GM21717 (cell line): ENCODE measurements around the gene PMM2.
"Not testable (repeated sequence)": the region's sequence is repeated elsewhere in the genome, so short reads cannot be mapped to it uniquely, and the experiment has no call there.

Experiments
- ATAC-seq: cut with Tn5 transposase; IDR thresholded peaks from one replicate; pipeline ENCODE4 v1.9.1; 2021; ENCODE audit warnings: mild to moderate bottlenecking, moderate library complexity; ENCODE audit not compliant: unreplicated experiment

The PMM2 gene

DNA sequence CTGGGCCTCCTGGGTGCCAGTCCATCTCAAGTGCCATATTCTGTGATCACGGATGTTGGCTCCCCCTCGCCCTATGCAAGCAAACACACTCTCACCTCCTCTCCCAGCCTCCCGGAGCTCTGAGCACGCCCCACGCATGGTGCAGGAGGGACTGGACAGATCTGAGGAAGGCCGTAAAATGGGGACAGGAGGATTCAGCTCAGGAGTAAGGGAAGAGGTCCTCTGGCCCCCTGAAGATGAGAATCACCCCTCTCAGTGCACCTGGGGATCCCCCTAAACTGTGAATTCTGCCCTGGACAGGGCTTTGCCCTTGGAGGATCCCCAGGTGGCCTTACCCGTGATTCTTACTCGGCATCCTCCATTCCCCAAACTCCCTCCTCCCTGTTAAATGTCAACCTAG lies 15.8 kb upstream of the PMM2 start:
- no peak for ATAC-seq

DNA sequence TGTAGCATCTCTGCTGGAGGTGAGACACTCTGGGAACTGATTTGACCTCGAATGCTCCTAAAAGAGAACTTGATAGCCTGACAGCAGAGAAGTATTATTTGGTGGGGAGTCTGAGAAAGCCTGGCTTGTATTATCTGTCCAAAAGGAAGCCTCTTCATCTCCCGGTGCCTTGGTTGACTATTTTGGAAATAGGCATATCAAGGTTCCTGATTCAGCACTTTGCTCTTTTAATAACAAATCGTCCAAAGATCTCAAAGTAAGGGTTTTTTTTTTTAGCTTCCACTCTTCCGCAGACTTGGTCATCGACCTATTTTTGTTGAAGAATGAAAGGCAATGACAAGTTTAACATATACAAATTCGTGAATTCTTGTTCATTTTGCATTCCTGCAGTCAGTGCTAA lies 15.0 kb upstream of the PMM2 start:
- ATAC-seq: no peak

DNA sequence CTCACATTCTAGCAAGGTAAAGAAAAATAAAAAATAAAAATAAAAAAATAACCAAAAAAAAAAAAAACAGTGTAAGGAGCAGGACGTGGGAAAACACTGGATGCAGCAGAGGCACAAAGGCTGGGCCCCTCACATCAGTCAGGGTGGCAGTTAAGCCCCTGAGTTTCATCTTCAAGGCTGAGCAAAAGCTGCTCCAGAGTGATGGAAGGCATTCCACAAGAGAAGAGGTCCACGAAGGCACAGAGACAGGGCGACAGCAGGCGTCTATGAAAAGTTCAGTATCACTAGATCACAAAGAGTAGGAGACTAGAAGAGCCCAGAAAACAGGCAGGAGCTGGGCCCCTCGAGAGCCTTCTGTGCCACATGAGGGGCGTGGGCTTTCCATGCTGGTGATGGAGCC lies 12.2 kb upstream of the PMM2 start:
- no peak for ATAC-seq

DNA sequence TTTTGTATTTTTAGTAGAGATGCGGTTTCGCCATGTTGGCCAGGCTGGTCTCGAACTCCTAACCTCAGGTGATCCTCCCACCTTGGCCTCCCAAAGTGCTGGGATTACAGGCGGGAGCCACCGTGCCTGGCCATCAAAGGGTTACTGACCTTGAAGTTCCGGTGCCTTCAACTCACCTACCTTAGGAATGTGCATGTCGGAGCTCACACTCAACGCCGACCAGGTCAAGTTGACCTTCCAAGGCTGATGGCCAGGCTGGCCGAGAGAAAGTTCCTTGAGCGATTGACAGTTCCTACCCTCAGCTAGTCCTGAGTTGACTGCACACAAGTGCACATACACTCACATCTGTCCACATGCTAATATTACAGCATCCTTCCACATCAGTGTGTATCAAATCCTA lies 11.3 kb upstream of the PMM2 start:
- ATAC-seq: not testable (repeated sequence)

DNA sequence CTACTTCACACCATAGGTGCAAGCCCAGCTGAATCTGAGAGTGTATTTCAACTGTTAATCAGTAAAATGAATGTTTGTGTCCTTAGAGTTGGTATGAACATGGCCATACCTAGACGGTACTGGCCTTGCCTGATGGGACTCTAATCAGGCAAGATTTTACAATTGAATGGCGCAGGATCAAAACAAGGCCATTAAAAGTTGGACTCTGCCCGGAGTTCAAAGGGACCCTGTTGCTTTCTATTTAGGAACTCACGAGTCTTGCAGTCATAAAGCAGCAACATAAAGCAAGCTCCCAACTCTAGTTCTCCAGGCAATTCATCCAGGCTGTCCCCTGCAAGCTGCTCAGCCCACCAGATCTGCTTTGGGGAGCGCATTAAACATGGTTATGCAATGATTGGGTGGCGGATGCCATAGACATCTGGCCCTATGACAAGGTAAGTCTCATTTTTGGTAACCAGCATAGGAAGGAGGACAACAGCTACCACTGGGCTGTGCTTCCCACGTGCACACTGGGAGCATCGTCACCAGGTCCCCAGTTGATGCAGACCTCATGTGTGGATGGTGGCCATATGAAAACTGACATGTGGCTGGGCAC lies 9.0 kb upstream of the PMM2 start:
- ATAC-seq: no peak

DNA sequence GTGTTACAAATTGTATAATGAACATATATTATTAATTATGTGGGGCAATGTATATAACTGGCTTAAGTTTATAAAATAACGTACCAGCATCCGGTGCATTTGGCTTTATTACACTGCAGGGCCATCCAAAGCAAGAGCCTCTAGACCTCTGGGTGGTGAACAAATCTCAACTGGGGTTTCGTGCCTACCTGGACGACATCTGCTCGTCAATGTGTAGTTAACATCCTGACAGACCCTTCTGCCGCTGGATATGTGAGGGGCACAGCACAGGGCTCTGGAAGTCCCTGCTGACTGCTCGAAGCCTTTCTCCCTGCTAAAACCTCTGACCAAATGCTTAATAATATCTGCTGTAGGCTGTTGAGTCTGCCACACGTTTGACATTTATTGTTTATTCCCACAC lies 2.5 kb upstream of the PMM2 start:
- no peak for ATAC-seq

DNA sequence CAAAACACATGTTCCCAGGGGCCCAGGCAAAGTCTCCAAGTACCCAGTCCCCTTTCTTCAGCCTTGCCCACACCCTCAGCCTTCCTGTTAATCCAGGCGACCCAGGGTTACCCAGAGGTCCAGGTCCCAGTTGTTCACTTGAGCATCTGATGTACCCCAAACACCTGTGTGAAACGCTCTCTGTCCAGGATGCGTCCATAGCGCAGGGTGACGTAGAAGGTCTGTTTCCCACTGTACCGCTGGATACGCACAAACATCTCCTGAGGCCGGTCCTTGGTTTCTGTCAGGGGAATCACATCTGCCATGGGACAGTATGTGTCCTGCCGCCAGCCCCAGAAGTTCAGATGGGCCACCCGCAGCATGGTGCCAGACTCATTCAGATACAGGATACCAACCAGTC lies 1.8 kb upstream of the PMM2 start:
- no peak for ATAC-seq

DNA sequence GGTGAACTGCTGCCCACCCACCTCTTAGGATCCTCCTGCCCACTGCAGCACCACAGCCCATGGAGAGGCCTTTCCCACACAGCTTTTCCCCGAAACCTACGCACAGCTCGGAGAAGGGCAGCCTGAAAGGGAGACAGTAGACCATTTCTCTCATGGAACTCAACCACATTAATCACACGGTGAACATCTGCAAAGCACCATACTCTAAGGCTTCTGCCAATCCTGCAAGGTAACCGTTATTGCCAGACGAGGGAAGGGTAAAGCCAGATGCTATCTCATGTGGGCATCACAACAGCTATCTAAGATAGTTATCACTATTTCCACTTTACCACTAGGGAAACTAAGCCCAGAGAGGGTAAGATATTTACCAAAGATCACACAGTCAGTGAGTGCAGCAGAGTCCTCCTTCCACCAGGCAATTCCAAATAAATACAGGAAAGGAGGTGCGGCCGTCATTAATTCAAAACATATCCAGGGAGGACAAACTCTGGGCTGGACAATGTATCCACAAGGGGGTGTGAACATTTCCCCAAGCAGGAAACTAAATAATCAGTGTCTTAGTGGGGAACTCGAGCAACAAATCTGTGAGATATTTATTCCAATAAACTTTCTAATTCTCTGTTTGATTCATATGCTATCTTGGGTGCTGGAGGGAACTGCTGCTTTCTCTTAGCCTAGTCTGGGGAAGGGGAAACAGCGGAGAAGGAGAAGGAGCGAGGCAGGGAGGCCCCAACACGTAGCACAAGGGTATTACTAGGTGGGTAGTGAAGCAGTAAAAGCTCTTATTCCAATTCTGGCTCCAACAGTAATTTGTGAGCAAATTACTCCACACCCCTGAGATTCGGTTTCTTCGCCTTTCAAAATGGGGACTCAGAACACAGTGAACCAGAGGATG lies 923 bp upstream of the PMM2 start:
- no peak for ATAC-seq

DNA sequence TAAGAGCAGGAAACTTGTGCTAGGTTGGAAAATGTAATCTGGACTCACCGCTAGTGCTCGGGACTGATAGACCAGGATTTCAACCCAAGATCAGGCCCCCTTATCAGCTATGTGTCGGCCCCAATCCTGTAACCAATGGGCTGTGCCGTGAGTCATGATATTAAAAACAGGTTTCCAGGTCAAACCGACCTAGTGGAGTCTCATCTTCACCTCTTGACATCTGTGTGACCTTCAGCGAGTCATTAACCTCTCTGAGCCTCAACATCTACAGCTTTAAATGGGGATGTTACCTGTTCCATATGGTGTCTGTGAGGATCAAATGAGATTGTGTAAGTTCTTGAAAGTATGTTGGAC lies 512 bp downstream of the PMM2 start:
- ATAC-seq: no peak

DNA sequence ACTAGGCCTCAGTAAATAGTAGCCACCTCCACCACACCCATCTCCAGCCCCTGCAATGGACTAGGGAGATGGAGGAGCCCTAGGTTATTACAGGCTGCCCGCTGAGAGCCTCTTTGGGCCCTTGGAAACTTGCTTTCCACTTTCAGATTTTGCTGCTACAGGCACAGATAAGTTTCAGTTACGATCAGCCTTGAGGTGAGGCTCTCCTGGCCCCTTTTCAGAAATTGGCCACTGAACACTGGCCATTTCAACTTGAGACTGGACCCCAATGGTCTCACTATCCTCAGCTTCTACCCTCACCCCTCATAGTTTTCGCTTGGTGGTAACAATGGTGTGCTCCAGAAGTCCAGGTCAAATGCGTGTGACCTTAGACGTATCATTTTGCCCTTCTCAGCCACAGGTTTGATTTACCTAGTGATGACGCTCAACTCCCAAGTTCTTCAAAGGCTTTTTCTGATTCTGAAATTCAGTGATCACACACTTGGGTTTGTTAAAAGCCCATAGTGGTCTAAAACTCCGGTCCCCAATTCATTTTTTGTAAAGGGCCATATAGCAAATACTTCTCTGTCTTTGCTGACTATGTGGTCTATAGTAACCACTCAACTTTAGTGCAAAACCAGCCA lies 1.0 kb downstream of the PMM2 start:
- ATAC-seq: no peak

DNA sequence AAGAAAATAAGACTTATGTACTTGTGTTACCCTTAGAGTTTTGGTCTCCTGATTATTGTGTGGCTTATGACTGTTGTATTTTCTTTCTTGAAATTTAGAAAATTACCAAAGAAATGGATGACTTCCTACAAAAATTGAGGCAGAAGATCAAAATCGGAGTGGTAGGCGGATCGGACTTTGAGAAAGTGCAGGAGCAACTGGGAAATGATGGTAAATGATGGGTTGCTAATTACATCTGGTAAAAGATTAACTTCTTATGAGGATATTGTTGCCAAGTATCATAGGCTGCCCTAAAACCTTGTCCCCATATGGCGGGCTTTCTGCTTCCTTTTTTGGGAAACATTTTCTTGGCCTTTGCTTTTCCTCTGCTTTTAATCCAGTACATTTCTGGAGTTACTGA lies 4.1 kb downstream of the PMM2 start:
- no peak for ATAC-seq

DNA sequence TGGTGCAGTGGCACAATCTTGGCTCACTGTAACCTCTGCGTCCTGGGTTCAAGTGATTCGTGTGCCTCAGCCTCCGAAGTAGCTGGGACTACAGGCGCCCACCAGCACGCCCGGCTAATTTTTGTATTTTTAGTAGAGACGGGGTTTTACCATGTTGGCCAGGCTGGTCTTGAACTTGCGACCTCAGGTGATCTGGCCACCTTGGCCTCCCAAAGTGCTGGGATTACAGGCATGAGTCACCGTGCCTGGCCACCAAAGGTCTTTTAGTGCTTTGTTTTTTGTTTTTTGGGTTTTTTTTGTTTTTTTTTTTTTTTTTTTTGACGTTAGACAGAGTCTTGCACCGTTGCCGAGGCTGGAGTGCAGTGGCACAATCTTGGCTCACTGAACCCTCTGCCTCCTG lies 6.1 kb downstream of the PMM2 start:
- ATAC-seq: not testable (repeated sequence)

DNA sequence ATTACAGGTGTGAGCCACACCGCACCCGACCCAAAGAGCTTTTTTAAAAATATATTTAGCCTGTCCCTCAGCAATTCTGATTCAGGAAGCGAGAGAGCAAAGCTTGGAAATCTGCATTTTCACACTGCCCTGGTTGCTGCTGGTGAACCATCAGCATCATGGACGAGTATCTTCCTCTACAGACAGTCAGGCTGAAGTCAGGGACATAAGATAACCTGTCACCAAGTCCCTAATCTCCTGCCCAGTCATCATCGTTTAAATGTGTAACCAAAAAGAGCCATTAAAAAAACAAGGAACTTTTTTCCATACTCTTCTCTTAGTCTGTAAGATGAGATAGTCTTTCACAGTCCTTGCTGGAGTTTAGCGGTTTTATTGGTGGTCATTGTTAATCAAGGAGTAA lies 6.7 kb downstream of the PMM2 start:
- ATAC-seq: no peak

DNA sequence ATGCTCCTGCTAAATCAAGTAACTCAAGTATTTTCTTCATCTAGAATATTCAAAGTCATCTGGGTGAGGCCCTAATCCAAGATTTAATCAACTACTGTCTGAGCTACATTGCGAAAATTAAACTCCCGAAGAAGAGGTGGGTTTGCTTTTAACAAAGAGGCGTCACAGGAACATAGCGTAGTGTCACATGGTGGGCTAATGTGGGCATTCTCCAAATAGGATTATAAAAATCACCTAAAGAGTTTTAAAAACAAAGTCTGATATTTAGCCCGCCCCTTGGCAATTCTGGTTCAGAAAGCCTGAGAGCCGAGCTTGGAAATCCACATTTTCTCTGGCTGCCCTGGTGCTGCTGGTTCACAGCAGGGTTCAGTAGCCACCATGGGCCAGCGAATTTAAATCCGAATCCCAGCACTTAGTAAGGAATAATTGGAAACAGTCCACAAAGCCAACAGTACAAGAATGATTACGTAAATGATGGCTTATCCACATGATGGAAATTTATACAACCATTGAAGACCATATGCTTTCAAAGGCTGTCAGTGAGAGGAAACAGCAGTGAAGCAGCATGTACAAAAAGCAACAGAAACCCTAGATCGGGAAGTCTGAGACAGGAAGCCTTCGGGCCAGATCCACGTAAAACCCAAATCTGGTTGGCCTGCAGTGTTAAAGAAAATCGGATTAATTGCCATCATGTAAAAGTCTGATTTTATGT lies 8.8 kb downstream of the PMM2 start:
- no peak for ATAC-seq

DNA sequence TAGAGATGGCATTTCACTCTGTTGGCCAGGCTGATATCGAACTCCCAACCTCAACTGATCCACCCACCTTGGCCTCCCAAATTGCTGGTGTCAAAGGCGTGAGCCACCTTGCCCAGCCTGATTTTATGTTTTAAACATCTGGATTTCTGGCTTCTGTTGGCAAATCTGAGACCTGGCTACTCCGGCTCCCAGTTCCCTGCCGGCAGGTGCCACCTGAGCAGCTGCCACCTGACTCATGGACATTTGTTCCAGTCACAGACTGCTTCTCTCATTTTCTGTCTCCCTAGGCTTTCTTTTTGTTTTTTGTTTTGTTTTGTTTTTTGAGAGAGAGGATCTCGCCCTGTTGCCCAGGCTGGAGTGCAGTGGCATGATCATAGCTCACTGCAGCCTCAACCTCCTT lies 9.6 kb downstream of the PMM2 start:
- ATAC-seq: no peak

DNA sequence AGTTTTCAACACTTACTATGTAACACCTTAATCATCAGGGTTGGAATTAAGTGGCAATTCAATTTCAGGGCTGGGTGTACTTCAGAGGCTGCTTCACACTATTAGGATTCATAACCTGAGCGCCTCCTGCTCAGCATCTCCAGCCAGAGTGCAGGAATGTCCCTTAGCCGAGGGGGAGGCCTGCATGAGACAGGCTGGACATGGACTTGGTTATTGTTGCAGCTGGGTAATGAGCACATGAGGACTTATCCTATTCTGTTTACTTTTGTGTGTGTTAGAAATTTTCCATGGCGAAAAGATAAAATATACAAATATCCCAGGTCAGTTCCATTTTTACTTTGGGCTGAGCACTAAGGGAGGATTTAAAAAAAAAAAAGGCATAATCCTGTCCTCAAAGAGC lies 10.4 kb downstream of the PMM2 start:
- ATAC-seq: no peak

DNA sequence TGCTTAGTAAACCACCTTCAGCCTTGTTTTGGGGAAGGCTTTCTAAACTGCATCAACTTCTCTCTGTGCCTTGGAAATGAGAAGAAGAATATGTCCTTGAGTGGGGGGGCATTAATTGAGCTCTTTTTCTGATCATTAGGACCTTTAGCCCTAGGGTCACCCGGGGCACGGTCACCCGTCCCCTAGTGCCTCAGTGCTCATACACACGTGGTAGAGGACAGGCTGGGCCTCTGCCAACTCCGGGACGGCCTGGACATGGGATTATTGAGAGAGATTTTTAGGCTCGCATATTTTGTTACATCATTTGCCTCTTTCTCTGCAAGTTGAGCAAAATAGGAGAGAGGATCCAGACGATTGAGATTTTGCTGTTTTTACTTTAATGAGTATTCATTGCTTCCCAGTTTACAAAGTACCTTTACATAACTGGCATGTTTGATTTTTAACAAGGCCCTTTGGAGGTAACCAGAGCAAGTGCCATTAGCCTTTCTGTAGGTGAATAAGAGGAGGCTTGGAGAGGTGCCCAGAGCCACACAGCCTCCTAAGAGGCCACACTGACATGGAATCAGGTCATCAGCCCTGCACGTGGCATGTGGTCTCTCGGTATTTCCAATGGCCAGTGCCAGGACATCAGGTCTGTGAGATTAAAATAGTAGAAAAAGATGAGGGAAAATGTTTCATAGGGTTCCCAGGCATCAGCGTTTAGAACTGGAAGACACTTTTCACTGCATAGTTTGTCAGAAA lies 11.1 kb downstream of the PMM2 start:
- no peak for ATAC-seq

DNA sequence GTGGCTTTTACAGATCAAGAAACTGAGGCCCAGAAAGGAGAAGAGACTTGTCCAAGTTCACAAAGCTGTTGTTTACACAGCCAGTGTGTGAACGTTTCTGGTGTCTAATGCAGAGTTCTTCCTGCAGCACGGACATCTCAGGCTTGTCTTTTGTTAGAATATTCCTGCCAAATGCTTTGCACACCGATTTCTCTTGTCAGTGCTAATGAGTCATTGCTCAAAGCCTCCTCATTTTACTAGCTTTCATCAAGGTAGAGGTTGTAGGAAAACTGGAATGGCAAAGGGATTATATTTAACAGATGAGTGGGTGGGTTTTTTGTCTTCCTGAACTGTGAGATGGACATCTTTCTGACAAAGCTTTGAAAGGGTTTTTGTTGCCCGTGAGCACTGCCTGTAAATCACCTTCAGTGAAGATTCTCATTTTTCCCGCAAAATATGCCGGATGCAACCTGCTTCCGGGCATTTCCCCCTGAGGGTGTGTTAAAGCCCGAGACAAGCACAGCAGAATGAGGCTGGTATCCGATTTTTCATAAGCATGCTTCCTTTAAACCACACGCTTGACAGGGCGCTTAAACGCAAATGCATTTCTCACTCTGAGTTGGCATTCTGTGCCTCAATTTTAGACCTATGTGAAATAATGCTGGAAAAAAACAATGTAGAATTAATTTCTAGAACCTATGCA lies 14.7 kb downstream of the PMM2 start:
- ATAC-seq: no peak

DNA sequence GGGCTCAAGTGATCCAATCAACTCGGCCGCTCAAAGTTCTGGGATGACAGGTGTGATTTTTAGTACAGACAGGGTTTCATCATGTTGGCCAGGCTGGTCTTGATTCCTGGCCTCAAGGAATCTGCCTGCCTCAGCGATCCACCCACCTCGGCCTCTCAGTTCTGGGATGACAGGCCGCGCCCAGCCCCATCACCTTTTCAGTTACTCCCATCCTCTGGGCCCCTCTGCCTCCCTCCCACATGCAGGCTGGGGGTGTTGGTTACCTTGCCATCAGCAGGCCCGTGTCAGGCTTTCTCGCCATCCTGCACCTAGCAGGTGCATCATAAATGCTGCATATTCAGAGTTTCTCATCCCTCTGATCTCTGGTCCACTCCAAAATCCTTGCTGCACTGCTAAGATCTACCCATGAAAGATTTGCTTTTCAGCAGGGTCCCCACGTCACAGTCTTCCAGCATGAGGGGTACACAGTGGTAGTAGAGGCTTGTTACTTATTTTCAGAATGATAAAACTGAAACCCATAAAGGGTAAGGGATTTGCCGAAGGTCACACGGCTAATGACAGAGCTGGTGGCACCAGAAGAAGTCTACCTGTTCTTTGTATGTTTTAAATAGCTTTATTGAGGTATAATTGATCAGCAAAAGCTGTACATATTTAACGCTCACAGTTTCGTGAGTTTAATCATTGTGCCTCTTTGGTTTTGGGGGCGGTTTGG lies 16.6 kb downstream of the PMM2 start:
- ATAC-seq: no peak
